Body of pancreas (tissue), 4 donors: ENCODE measurements around the gene SLC36A1. TPM values are rescaled to one million over a fixed set of nuclear protein-coding genes. Genes with fewer than 3 reads are reported as not detected.

Experiments used
- ATAC-seq: fragments of 150-250 bp; one replicate; pipeline ENCODE4 v1.9.1; 2016
- DNase-seq, 4 donors: peaks; one replicate each; pipeline ENCODE4 v3.0.0-alpha.2; 2019
- H3K27ac ChIP-seq, 4 donors: fragments of 200-600 bp; sonication (generic); 1 replicate in 3 of 4; 2 replicates in 1 of 4; pipeline versions ENCODE4 v1.5.1 to v1.6.1; 2016 to 2019; ENCODE audit warnings: mild to moderate bottlenecking in 1 of 4, mixed read lengths in 1 of 4, moderate library complexity in 1 of 4
- H3K27me3 ChIP-seq, 2 donors: fragments of 200-600 bp; sonication (generic); one replicate each; pipeline ENCODE4 v1.6.0; 2016; ENCODE audit warnings: mild to moderate bottlenecking in 1 of 2
- H3K36me3 ChIP-seq, 2 donors: fragments of 200-600 bp; sonication (generic); replicated peaks in 1 of 2; 2 replicates each; pipeline ENCODE4 v1.5.1; 2016; ENCODE audit warnings: low read depth in 2 of 2; ENCODE audit not compliant: insufficient read depth in 1 of 2
- H3K4me1 ChIP-seq: fragments of 200-600 bp; sonication (generic); one replicate; pipeline ENCODE4 v1.6.0; 2016
- H3K4me3 ChIP-seq, 2 donors: fragments of 200-600 bp; sonication (generic); 1 replicate in 1 of 2; 2 replicates in 1 of 2; pipeline ENCODE4 v1.5.1; 2016 to 2019
- H3K9me3 ChIP-seq, 3 donors: fragments of 200-600 bp; sonication (generic); 1 replicate in 2 of 3; 2 replicates in 1 of 3; pipeline ENCODE4 v1.5.1; 2016
- POLR2A ChIP-seq, 3 donors: fragments of 450-650 bp; IDR thresholded peaks; one replicate each; pipeline ENCODE4 v1.6.1; 2016; ENCODE audit warnings: antibody characterized with exemption in 3 of 3, mild to moderate bottlenecking in 2 of 3
- WGBS, 2 donors: methylation state at CpG; one replicate each; pipeline ENCODE4 v1.1.5; 2017; 5-methylcytosine and 5-hydroxymethylcytosine counted together
- intact Hi-C: fragments of 100-400 bp; cut with DNase I; formaldehyde crosslinking; loops from one replicate; pipeline ENCODE4 v1.15.1; 2023
- total RNA-seq, 2 donors: library from RNA; depleted of rRNA; stranded (reverse); fragments of >200 nt; gene quantifications; one replicate each; pipeline ENCODE4 v1.1.0, GENCODE V29; 2016
- TF ChIP-seq, protein P1 (sequence below), 7 experiments: fragments of 450-650 bp in 4 of 7; fragments of 200-600 bp in 3 of 7; sonication (generic) in 3 of 7; IDR thresholded peaks; one replicate each; pipeline ENCODE4 v1.5.1; 2016 to 2019; ENCODE audit warnings: antibody characterized with exemption in 7 of 7

Gene SLC36A1
- total RNA-seq, 2 donors from 2014 or later: 6.5 to 12.5 TPM

DNA sequence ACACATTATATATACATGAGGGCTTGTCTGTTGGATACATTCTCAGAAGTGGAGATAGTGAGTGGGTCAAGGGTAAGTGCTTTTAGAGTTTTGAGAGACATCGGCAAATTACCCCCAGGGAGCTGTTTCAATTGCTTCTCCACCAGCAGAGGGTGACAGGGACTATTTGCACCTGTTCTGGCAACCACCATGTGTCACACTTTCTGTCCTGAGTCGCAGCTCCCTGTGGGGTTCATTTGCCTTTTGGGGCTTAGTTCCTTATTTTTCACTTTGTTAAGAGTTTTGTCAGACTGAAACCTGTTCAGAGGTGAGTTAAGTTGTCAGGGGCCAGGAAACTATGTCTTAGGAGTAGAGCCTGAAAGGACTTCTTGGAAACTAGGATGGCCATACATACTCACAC is 20.1 kb upstream of the SLC36A1 start:
- no peak for DNase-seq
- no peak for ATAC-seq
- Histone ChIP-seq H3K4me3 (no peak overlapping the region), H3K27ac (no peak overlapping the region), H3K4me1 (no peaks in the 10 kb centered on the region), H3K36me3 (no peaks in the 10 kb centered on the region), H3K9me3 (no peaks in the 10 kb centered on the region), H3K27me3 (no peaks in the 10 kb centered on the region)
- intact Hi-C loops: no loop called here
- TF ChIP-seq POLR2A (IDR thresholded peaks at IDR 0.05): no peak
- TF ChIP-seq, protein P1, sequence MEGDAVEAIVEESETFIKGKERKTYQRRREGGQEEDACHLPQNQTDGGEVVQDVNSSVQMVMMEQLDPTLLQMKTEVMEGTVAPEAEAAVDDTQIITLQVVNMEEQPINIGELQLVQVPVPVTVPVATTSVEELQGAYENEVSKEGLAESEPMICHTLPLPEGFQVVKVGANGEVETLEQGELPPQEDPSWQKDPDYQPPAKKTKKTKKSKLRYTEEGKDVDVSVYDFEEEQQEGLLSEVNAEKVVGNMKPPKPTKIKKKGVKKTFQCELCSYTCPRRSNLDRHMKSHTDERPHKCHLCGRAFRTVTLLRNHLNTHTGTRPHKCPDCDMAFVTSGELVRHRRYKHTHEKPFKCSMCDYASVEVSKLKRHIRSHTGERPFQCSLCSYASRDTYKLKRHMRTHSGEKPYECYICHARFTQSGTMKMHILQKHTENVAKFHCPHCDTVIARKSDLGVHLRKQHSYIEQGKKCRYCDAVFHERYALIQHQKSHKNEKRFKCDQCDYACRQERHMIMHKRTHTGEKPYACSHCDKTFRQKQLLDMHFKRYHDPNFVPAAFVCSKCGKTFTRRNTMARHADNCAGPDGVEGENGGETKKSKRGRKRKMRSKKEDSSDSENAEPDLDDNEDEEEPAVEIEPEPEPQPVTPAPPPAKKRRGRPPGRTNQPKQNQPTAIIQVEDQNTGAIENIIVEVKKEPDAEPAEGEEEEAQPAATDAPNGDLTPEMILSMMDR (IDR thresholded peaks at IDR 0.05): no peak
- 68 to 73% methylated on average over 2 of the region's 2 CpGs for WGBS, 2 donors

DNA sequence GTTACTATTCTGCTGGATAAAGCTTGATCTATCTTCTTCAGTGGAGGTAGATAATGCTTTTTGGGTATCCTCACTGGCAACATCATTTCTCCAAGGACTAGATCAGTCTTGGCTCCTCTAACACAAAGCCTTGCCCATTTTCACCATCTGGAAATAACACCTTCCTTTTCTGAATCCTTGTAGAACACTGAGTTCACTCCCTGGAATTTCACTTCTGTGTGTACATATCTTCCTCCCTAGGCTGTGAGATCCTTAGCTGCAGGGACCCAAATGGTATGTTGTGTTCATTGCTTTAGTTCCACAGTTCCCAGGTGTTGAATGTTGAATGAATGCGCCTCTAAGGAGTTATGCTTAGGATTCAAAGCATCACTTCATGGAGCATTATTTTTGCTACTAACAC is 16.7 kb upstream of the SLC36A1 start:
- Histone ChIP-seq H3K27ac (no peak overlapping the region), H3K9me3 (no peaks in the 10 kb centered on the region), H3K4me3 (no peak overlapping the region), H3K27me3 (no peaks in the 10 kb centered on the region), H3K4me1 (no peaks in the 10 kb centered on the region), H3K36me3 (no peaks in the 10 kb centered on the region)
- WGBS, 2 donors: 88 to 100% methylated on average over 1 of the region's 1 CpG
- no peak for DNase-seq
- intact Hi-C loops: no loop called here
- ATAC-seq: no peak
- TF ChIP-seq, protein P1 (IDR thresholded peaks at IDR 0.05): no peak
- no peak for TF ChIP-seq POLR2A (IDR thresholded peaks at IDR 0.05)

DNA sequence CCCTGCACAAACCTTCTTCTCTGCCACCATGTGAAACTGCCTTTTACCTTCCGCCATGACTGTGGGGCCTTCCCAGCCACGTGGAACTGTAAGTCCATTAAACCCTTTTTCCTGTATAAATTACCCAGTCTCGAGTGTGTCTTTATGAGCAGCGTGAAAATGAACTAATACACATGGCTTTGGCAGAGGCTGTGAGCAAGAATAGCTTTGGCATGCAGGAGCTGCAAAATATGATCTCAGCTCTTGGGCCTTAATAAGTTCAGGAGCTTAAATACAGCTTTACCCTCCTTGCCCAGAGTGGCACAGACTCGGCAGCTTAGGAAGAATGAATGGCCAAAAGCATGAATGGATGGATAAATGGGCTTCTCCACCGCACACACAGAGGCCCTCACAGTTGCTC is 15.7 kb upstream of the SLC36A1 start:
- Histone ChIP-seq H3K27me3 (no peaks in the 10 kb centered on the region), H3K4me3 (no peak overlapping the region), H3K36me3 (no peaks in the 10 kb centered on the region), H3K4me1 (no peaks in the 10 kb centered on the region), H3K9me3 (no peaks in the 10 kb centered on the region), H3K27ac (no peak overlapping the region)
- ATAC-seq: no peak
- no peak for DNase-seq
- TF ChIP-seq, protein P1 (IDR thresholded peaks at IDR 0.05): no peak
- no peak for TF ChIP-seq POLR2A (IDR thresholded peaks at IDR 0.05)
- intact Hi-C loops: no loop called here
- 77 to 81% methylated on average over 6 of the region's 6 CpGs for WGBS, 2 donors

DNA sequence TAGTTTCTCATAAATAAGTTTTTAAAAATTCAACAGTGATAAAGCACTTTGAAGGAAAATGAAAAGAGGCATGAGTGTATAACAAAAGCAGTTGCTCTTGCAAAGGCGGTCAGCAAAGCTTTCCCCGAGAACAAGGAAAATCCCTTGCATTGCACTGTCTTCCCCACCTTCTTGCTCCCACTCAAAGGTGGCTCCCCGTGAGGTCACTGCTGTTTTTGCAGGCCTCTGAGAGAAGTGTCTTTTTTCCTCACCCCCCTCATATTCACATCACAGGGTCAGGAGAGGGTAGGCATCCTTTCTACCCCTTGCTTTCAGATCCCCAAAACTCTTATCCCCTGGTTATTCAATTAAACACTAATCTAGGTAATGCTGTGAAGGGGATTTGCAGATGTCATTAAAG is 15.2 kb upstream of the SLC36A1 start:
- no peak overlapping the region for H3K27ac ChIP-seq
- H3K9me3 ChIP-seq: no peaks in the 10 kb centered on the region
- no peaks in the 10 kb centered on the region for H3K4me1 ChIP-seq
- ATAC-seq: no peak
- WGBS, 2 donors: 85 to 89% methylated on average over 3 of the region's 3 CpGs
- TF ChIP-seq POLR2A (IDR thresholded peaks at IDR 0.05): no peak
- TF ChIP-seq, protein P1 (IDR thresholded peaks at IDR 0.05): no peak
- H3K4me3 ChIP-seq: no peak overlapping the region
- no peak for DNase-seq
- no peaks in the 10 kb centered on the region for H3K36me3 ChIP-seq
- intact Hi-C loops: no loop called here
- H3K27me3 ChIP-seq: no peaks in the 10 kb centered on the region

DNA sequence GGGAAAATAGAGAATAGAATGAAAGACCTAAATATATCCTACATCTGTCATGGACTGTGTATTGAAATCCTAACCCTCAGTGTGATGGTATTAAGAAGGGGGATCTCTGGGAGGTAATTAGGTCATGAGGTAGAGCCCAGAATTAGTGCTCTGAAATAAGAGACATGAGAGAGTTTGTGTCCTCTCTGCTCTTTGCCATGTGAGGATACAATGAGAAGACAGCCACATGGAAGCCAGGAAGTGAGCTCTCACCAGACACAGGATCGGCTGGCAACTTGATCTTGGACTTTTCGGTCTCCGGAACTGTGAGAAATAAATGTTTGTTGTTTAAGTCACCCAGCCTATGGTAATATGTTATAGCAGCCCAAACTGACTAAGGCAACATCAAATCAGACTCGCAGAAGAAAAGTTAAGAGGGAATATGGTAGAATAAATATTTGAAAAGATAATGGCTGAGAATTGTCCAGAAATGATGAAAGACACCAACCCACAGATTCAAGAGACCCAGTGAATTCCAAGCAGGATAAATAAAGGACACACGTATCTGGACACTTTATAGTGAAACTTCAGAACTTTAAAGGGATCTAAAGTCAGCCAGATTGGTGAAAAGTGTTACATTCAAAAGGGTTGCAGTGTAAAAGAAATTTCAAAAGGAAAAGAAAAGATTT is 12.7 kb upstream of the SLC36A1 start:
- Histone ChIP-seq H3K27me3 (no peaks in the 10 kb centered on the region), H3K36me3 (no peaks in the 10 kb centered on the region), H3K4me1 (no peaks in the 10 kb centered on the region), H3K4me3 (no peak overlapping the region), H3K27ac (no peak overlapping the region), H3K9me3 (no peaks in the 10 kb centered on the region)
- ATAC-seq (no peak), DNase-seq (no peak)
- 65 to 87% methylated on average over 5 of the region's 5 CpGs for WGBS, 2 donors
- no peak for TF ChIP-seq POLR2A (IDR thresholded peaks at IDR 0.05)
- TF ChIP-seq, protein P1 (IDR thresholded peaks at IDR 0.05): no peak
- intact Hi-C loops: no loop called here
